Measurements from ENCODE around the gene TMEM63B. TPM values are rescaled to one million over a fixed set of nuclear protein-coding genes. Genes with fewer than 3 reads are reported as not detected.

The TMEM63B gene
- total RNA-seq, 4 donors from 2014 or later: 21.6 to 41.7 (median 29.3) TPM

DNA sequence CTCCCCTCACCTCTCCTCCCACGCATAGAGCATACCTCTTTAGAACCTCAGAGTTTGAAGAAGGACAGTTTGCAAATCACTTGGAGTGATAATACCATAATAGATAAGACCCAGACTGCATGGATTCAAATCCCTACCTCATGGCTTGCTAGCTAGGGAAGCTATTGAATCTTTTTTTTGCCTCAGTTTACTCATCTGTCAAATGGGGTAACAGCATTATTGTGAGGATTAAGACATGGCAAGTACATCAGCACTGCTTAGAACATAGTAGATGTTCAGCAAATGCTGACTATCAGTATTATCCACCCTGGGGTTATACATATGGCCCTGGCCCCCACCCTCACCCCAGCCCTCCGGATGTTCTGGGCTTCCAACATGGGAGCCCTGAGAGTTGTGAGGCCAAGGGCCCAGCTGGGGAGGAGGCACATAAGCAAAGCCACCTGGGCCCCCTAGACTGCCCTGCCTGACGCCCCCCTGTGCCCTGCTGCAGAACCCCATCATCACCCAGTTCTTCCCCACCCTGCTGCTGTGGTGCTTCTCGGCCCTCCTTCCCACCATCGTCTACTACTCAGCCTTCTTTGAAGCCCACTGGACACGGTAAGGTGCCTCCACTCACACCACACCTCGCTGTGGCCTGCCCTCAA, 22.1 kb downstream of the TMEM63B start:
- Histone ChIP-seq H3K4me1 (peaks cover 0 to 4% of the 10 kb centered on the region in 2 donors), H3K36me3 (peaks cover 6 to 12% of the 10 kb centered on the region in 2 donors), H3K27me3 (no peaks in the 10 kb centered on the region), H3K27ac (no peak overlapping the region), H3K4me3 (replicated peaks in 1 of 3) (no peak overlapping the region), H3K9me3 (no peaks in the 10 kb centered on the region)
- 85 to 91% methylated on average over 7 of the region's 7 CpGs for WGBS, 2 donors
- no peak for DNase-seq
- intact Hi-C loops (cut with DNase I): loop anchor here (10.0 kb wide), 1 partner anchor 185 kb away; no protein-coding TSS in a partner anchor
- TF ChIP-seq POLR2A (IDR thresholded peaks at IDR 0.05): no peak
- TF ChIP-seq, protein P1, sequence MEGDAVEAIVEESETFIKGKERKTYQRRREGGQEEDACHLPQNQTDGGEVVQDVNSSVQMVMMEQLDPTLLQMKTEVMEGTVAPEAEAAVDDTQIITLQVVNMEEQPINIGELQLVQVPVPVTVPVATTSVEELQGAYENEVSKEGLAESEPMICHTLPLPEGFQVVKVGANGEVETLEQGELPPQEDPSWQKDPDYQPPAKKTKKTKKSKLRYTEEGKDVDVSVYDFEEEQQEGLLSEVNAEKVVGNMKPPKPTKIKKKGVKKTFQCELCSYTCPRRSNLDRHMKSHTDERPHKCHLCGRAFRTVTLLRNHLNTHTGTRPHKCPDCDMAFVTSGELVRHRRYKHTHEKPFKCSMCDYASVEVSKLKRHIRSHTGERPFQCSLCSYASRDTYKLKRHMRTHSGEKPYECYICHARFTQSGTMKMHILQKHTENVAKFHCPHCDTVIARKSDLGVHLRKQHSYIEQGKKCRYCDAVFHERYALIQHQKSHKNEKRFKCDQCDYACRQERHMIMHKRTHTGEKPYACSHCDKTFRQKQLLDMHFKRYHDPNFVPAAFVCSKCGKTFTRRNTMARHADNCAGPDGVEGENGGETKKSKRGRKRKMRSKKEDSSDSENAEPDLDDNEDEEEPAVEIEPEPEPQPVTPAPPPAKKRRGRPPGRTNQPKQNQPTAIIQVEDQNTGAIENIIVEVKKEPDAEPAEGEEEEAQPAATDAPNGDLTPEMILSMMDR (IDR thresholded peaks at IDR 0.05): no peak

DNA sequence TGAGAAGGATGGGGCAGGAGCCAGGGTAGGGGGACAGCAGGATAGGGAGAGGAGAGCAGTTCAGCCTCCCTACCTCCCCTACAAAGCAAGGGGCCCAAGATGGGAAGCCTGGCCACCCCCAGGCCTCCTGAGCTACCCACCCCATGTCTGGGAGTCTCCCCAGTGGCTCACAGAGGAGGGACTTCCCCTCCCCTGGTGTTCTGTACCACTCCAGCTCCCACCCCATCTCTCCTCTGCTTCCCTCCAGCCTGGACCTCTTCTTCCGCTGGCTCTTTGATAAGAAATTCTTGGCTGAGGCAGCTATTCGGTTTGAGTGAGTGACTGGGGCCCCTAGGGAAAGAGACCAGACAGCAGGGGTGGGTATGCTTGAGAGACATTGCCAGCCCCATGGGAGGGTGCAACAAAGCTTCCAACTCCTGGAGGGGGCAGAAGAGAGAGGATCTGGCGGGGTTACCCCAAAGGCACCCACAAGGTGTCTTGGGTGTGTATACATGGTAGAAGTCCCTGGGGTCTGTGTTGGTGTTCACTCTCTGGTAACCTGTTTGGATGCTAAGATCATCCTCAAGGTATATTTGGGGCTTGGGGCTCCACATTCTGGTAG, 23.1 kb downstream of the TMEM63B start:
- 86 to 89% methylated on average over 2 to 3 of the region's 3 CpGs for WGBS, 2 donors
- Histone ChIP-seq H3K4me3 (replicated peaks in 1 of 3) (no peak overlapping the region), H3K27ac (no peak overlapping the region), H3K36me3 (peaks cover 6 to 12% of the 10 kb centered on the region in 2 donors), H3K27me3 (no peaks in the 10 kb centered on the region), H3K9me3 (no peaks in the 10 kb centered on the region), H3K4me1 (peaks cover 0 to 4% of the 10 kb centered on the region in 2 donors)
- no peak for TF ChIP-seq POLR2A (IDR thresholded peaks at IDR 0.05)
- TF ChIP-seq, protein P1 (IDR thresholded peaks at IDR 0.05): no peak
- DNase-seq: no peak
- intact Hi-C loops (cut with DNase I): loop anchor here (10.0 kb wide), 1 partner anchor 184 kb away; no protein-coding TSS in a partner anchor

DNA sequence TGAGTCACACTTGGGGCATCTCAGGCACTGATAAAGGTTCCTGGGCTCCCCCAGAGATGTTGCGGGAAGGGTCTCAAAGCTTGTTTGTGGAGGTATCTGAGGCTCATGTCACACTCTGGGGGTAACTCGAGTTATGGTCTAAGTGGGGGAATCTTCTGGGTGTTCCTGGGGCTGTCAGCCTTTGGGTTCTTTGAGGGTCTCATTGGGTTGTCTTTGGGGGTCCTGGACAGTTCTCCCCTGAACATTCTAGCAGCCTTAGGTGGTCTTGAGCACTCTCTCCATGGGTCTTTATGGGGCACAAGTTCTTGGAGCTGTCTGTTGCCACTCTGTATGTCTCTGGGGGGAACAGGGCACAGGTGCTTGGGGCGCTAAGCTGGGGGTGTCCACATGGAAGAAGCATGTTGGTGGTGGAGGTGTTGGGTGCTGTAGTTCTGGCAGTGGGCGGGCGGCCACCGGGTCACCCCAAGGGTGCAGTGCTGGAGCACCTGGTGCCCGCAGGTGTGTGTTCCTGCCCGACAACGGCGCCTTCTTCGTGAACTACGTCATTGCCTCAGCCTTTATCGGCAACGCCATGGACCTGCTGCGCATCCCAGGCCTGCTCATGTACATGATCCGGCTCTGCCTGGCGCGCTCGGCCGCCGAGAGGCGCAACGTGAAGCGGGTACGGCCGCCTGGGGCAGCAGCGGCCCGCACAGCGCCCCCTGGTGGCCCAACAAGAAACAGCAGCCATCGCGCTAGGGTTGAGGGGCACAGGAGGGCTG, 24.2 kb downstream of the TMEM63B start:
- intact Hi-C loops (cut with DNase I): loop anchor here (10.0 kb wide), 1 partner anchor 183 kb away; no protein-coding TSS in a partner anchor
- peaks cover 0 to 4% of the 10 kb centered on the region in 2 donors for H3K4me1 ChIP-seq
- peaks cover 6 to 12% of the 10 kb centered on the region in 2 donors for H3K36me3 ChIP-seq
- no peak overlapping the region for H3K27ac ChIP-seq
- no peaks in the 10 kb centered on the region for H3K9me3 ChIP-seq
- H3K4me3 ChIP-seq (replicated peaks in 1 of 3): no peak overlapping the region
- peak; percentile 73 to 76 for DNase-seq
- no peak for TF ChIP-seq POLR2A (IDR thresholded peaks at IDR 0.05)
- TF ChIP-seq, protein P1 (IDR thresholded peaks at IDR 0.05): peak; percentile 91 to 99 (median 98)
- H3K27me3 ChIP-seq: no peaks in the 10 kb centered on the region
- 21 to 67% methylated on average over 8 to 29 of the region's 31 CpGs for WGBS, 2 donors

DNA sequence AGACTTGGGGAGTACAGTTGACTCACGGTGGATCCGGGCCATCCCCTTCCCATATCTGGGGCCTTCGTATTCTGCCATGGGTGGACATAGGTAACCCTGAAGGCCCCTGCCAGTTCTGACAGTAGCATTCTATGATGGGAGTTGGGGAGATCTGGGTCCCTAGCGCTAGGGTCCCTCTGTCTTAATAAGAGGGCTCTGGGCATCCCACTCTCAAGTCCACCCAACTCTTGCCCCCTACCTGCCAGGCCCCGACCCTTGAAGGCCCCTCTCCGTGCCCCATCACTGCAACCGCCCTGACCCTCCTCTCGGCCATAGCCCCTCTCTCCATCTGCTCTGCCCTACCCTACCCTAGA, 24.7 kb downstream of the TMEM63B start:
- H3K4me3 ChIP-seq (replicated peaks in 1 of 3): no peak overlapping the region
- H3K36me3 ChIP-seq: peaks cover 3 to 12% of the 10 kb centered on the region in 2 donors
- no peaks in the 10 kb centered on the region for H3K27me3 ChIP-seq
- H3K27ac ChIP-seq: no peak overlapping the region
- no peak for DNase-seq
- TF ChIP-seq, protein P1 (IDR thresholded peaks at IDR 0.05): no peak
- no peak for TF ChIP-seq POLR2A (IDR thresholded peaks at IDR 0.05)
- intact Hi-C loops (cut with DNase I): loop anchor here (10.0 kb wide), 1 partner anchor 183 kb away; no protein-coding TSS in a partner anchor
- WGBS, 2 donors: 50 to 53% methylated on average over 8 of the region's 8 CpGs
- peaks cover 0 to 4% of the 10 kb centered on the region in 2 donors for H3K4me1 ChIP-seq
- H3K9me3 ChIP-seq: no peaks in the 10 kb centered on the region

Measured in thyroid gland (tissue), 4 donors.